ENCODE results near the gene SNRNP25. TPM values are rescaled to one million over a fixed set of nuclear protein-coding genes. Genes with fewer than 3 reads are reported as not detected.

Gene SNRNP25
- total and polyA plus RNA-seq, 7 donors: 23.0 to 41.7 (median 33.8) TPM

- Histone ChIP-seq H3K36me3 (peaks cover 7 to 46% (median 24%) of the 10 kb centered on the region in 4 donors), H3K27me3 (no peaks in the 10 kb centered on the region), H3K27ac (no peak overlapping the region), H3K4me1 (peaks cover 0 to 32% (median 27%) of the 10 kb centered on the region in 4 donors), H3K4me3 (no peak overlapping the region), H3K9me3 (no peaks in the 10 kb centered on the region)
- intact Hi-C loops (cut with DNase I): no loop called here
- TF ChIP-seq POLR2AphosphoS5 (IDR thresholded peaks at IDR 0.05) (no peak), POLR2A (IDR thresholded peaks at IDR 0.05) (no peak), EP300 (IDR thresholded peaks at IDR 0.05) (no peak)
- TF ChIP-seq, protein P1, sequence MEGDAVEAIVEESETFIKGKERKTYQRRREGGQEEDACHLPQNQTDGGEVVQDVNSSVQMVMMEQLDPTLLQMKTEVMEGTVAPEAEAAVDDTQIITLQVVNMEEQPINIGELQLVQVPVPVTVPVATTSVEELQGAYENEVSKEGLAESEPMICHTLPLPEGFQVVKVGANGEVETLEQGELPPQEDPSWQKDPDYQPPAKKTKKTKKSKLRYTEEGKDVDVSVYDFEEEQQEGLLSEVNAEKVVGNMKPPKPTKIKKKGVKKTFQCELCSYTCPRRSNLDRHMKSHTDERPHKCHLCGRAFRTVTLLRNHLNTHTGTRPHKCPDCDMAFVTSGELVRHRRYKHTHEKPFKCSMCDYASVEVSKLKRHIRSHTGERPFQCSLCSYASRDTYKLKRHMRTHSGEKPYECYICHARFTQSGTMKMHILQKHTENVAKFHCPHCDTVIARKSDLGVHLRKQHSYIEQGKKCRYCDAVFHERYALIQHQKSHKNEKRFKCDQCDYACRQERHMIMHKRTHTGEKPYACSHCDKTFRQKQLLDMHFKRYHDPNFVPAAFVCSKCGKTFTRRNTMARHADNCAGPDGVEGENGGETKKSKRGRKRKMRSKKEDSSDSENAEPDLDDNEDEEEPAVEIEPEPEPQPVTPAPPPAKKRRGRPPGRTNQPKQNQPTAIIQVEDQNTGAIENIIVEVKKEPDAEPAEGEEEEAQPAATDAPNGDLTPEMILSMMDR (IDR thresholded peaks at IDR 0.05): no peak
- DNase-seq: no peak
- 77 to 92% methylated on average over 31 of the region's 31 CpGs for WGBS, 2 donors
Measured at GRCh38 chr16:83060-83603, 29.5 kb downstream of the SNRNP25 start.

DNA sequence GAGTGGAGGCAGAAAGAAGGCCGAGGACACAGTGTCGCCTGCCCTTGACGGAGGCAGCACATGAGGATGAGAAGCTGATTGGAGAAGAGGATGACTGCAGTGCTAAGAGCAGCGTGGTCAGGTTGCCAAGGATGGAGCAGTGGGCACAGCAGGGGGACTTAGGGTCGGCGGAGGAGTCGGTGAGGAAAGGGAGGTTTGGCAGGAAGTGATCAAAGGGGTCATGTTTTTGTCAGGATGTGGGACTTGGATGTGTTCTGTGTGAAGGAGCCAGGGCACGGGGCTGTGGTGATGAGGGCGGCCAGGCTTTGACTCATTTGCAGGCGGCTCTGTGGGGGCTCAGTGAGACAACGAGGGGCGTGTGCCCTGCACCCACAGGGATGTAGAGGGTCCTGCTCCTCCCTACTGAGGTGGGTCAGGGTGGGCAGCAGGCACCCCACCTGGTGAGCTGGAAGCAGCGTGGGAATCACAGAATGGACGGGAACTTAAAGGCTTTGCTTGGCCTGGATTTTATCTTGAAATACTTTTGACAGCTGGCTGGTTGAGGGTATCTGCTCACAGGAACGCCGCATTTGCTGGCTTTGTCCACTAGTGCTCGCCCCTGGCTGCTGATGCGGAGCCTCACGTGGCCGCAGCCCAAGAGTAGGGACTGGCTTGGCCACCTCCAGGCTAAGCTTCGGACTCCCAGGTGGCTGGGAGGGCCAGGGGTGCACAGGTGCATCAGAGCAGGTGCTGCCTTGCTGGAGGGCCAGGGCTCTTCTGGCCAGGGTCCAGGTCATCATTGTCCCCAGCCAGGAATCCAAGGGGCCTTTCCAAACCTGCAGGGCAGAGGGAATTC is 30.4 kb downstream of the SNRNP25 start:
- Histone ChIP-seq H3K4me1 (peaks cover 0 to 26% (median 22%) of the 10 kb centered on the region in 4 donors), H3K27me3 (no peaks in the 10 kb centered on the region), H3K4me3 (no peak overlapping the region), H3K27ac (peak overlapping the region; percentile 58 to 68 (median 60)), H3K9me3 (no peaks in the 10 kb centered on the region), H3K36me3 (peaks cover 12 to 55% (median 30%) of the 10 kb centered on the region in 4 donors)
- TF ChIP-seq POLR2AphosphoS5 (IDR thresholded peaks at IDR 0.05): no peak
- TF ChIP-seq, protein P1 (IDR thresholded peaks at IDR 0.05): no peak
- TF ChIP-seq POLR2A (IDR thresholded peaks at IDR 0.05): no peak
- WGBS, 2 donors: 68 to 79% methylated on average over 21 of the region's 21 CpGs
- DNase-seq: peak; percentile 65
- intact Hi-C loops (cut with DNase I): no loop called here

GRCh38 chr16:84718-85406 is 31.2 kb downstream of the SNRNP25 start:
- Histone ChIP-seq H3K27me3 (no peaks in the 10 kb centered on the region), H3K27ac (peak overlapping the region; percentile 58 to 68 (median 60)), H3K36me3 (peaks cover 12 to 57% (median 32%) of the 10 kb centered on the region in 4 donors), H3K9me3 (no peaks in the 10 kb centered on the region), H3K4me1 (peaks cover 0 to 20% (median 18%) of the 10 kb centered on the region in 4 donors), H3K4me3 (no peak overlapping the region)
- intact Hi-C loops (cut with DNase I): no loop called here
- WGBS, 2 donors: 27 to 57% methylated on average over 7 of the region's 7 CpGs
- DNase-seq: peak; percentile 85
- TF ChIP-seq POLR2AphosphoS5 (IDR thresholded peaks at IDR 0.05) (peak in 3 of 4 donors; percentile 30 to 56 (median 30)), POLR2A (IDR thresholded peaks at IDR 0.05) (no peak)

DNA sequence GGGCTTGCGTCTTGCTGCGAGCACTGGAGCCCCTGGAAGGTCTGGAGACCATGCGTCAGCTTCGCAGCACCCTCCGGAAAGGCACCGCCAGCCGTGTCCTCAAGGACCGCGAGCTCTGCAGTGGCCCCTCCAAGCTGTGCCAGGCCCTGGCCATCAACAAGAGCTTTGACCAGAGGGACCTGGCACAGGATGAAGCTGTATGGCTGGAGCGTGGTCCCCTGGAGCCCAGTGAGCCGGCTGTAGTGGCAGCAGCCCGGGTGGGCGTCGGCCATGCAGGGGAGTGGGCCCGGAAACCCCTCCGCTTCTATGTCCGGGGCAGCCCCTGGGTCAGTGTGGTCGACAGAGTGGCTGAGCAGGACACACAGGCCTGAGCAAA is 31.8 kb downstream of the SNRNP25 start:
- H3K27ac ChIP-seq: peak overlapping the region; percentile 58 to 68 (median 60)

More for the DNA sequence above, 31.8 kb downstream of the SNRNP25 start:
- TF ChIP-seq EP300 (IDR thresholded peaks at IDR 0.05) (no peak), POLR2AphosphoS5 (IDR thresholded peaks at IDR 0.05) (no peak), POLR2A (IDR thresholded peaks at IDR 0.05) (no peak)
- TF ChIP-seq, protein P1 (IDR thresholded peaks at IDR 0.05): no peak
- no peaks in the 10 kb centered on the region for H3K9me3 ChIP-seq
- peak; percentile 63 for DNase-seq
- H3K4me1 ChIP-seq: peaks cover 0 to 20% (median 18%) of the 10 kb centered on the region in 4 donors
- intact Hi-C loops (cut with DNase I): no loop called here
- H3K27me3 ChIP-seq: no peaks in the 10 kb centered on the region
- H3K4me3 ChIP-seq: no peak overlapping the region
- 87 to 88% methylated on average over 18 of the region's 18 CpGs for WGBS, 2 donors
- H3K36me3 ChIP-seq: peaks cover 12 to 57% (median 31%) of the 10 kb centered on the region in 4 donors

Data from sigmoid colon (tissue), 7 donors.